ENCODE results near the gene ARSB. TPM values are rescaled to one million over a fixed set of nuclear protein-coding genes. Genes with fewer than 3 reads are reported as not detected.

Gene ARSB
- total RNA-seq, 1 experiment from 2014 or later = 11.4 TPM

GRCh38 chr5:78916044-78916443 is 69.1 kb downstream of the ARSB start:
- Histone ChIP-seq H4K20me1 (ENCODE audit: control insufficient read depth, insufficient read depth, insufficient read length) (no peaks in the 10 kb centered on the region), H4K91ac (ENCODE audit: insufficient read length, low read depth, low read length) (no peak overlapping the region), H2BK12ac (ENCODE audit: insufficient read length, low read depth, low read length) (no peak overlapping the region), H3K27me3 (ENCODE audit: insufficient read depth, low read length) (no peaks in the 10 kb centered on the region; the same call in 1 of the 2 replicates), H3K23me2 (ENCODE audit: insufficient read length, low read depth, low read length, poor library complexity, severe bottlenecking) (no peaks in the 10 kb centered on the region), H3K79me2 (ENCODE audit: insufficient read depth, low read length) (no peaks in the 10 kb centered on the region), H4K8ac (replicated peaks; ENCODE audit: insufficient read length, low read depth, low read length) (no peak overlapping the region), H3T11ph (ENCODE audit: low read length) (no peak overlapping the region), H2BK120ac (ENCODE audit: low read depth, low read length, poor library complexity, severe bottlenecking) (no peak overlapping the region), H3K56ac (ENCODE audit: insufficient read length, low read depth, low read length) (no peak overlapping the region), H2BK20ac (ENCODE audit: low read depth, low read length, poor library complexity, severe bottlenecking) (no peak overlapping the region), H3K79me1 (ENCODE audit: insufficient read depth, low read depth, low read length, poor library complexity, severe bottlenecking) (no peaks in the 10 kb centered on the region), H3K4me2 (ENCODE audit: insufficient read depth, insufficient read length, low read length) (no peak overlapping the region), H2AFZ (ENCODE audit: low read length) (no peak overlapping the region), H2AK5ac (ENCODE audit: insufficient read length, low read length) (no peak overlapping the region), H3K23ac (ENCODE audit: insufficient read length, low read depth, low read length) (no peak overlapping the region), H3K9me3 (ENCODE audit: control insufficient read depth, low read depth, low read length) (no peaks in the 10 kb centered on the region), H3K27ac (ENCODE audit: insufficient read length, low read depth, low read length) (no peak overlapping the region), H2BK5ac (ENCODE audit: insufficient read length, low read length) (no peak overlapping the region), H3K18ac (ENCODE audit: insufficient read length, low read depth, low read length) (no peak overlapping the region), H3K9ac (ENCODE audit: extremely low read depth, insufficient read length, low read length) (no peak overlapping the region), H3K4ac (ENCODE audit: low read depth, low read length) (no peak overlapping the region), H2BK15ac (ENCODE audit: low read depth, low read length) (no peak overlapping the region), H4K5ac (ENCODE audit: insufficient read length, low read depth, low read length) (no peak overlapping the region), H3K14ac (ENCODE audit: insufficient read depth, low read length) (no peak overlapping the region), H3K4me1 (ENCODE audit: insufficient read depth, low read length) (no peaks in the 10 kb centered on the region)
- DNase-seq = no peak
- H3K9me3 Mint-ChIP-seq = no peaks in the 10 kb centered on the region
- WGBS (ENCODE audit: extremely low coverage, insufficient read length, low lambda C conversion rate) = no CpG with 5 or more reads among the region's 5 CpGs
- no peak overlapping the region; a peak in 1 of 7 replicates for H3K27ac Mint-ChIP-seq
- no peak for TF ChIP-seq CTCF (conservative IDR thresholded peaks at IDR 0.05)
- peaks cover 0 to 13% of the 10 kb centered on the region in 2 experiments; a peak in 1 of 4 replicates for H3K4me1 Mint-ChIP-seq
- H3K4me3 Mint-ChIP-seq = no peak overlapping the region
- H3K36me3 Mint-ChIP-seq (ENCODE audit: insufficient read depth in 1 of 3, low read depth in 3 of 3) = no peaks in the 10 kb centered on the region
- no peaks in the 10 kb centered on the region for H3K27me3 Mint-ChIP-seq (ENCODE audit: low read depth)

All from H9 (cell line).